HepG2 (cell line): ENCODE data around the gene CHRNB1. TPM values are rescaled to one million over a fixed set of nuclear protein-coding genes. Genes with fewer than 3 reads are reported as not detected.
A peak's percentile ranks its signal among the peaks of the same experiment; 100 is the strongest.

Experiments used
- HMG20A ChIP-seq: IDR thresholded peaks from 2 replicates; pipeline ENCODE4 v1.6.1; 2016; ENCODE audit warnings: borderline replicate concordance
- HNRNPLL ChIP-seq: fragments of 200-400 bp; formaldehyde crosslinking; IDR thresholded peaks from 2 replicates; pipeline ENCODE4 v1.6.1; 2017; ENCODE audit warnings: mild to moderate bottlenecking, low read depth, low read length; ENCODE audit not compliant: poor library complexity, severe bottlenecking
- KDM3A ChIP-seq: IDR thresholded peaks from 2 replicates; pipeline ENCODE4 v1.6.1; 2018; ENCODE audit warnings: low read depth, missing compliant biosample characterization
- MXD4 ChIP-seq: IDR thresholded peaks from 2 replicates; pipeline ENCODE4 v1.6.1; 2016; ENCODE audit warnings: mild to moderate bottlenecking, missing biosample characterization, missing genetic modification reagents
- POLR2AphosphoS5 ChIP-seq: IDR thresholded peaks from 2 replicates; pipeline ENCODE4 v1.6.1; 2012; ENCODE audit warnings: low read depth, low read length
- RFX5 ChIP-seq: IDR thresholded peaks from 2 replicates; pipeline ENCODE4 v1.6.1; 2011; ENCODE audit warnings: low read depth, low read length, improper control_type of control experiment
- SMAD3 ChIP-seq: sonication (generic); formaldehyde crosslinking; IDR thresholded peaks from 2 replicates; pipeline ENCODE4 v1.4.0; 2020; ENCODE audit warnings: missing genetic modification reagents
- TBX3 ChIP-seq: fragments of 450-650 bp; IDR thresholded peaks from 2 replicates; pipeline ENCODE4 v1.6.1; 2017; ENCODE audit warnings: antibody characterized with exemption, mild to moderate bottlenecking, inconsistent platforms, borderline replicate concordance
- THYN1 ChIP-seq: sonication (generic); formaldehyde crosslinking; IDR thresholded peaks from 2 replicates; pipeline ENCODE4 v1.8.1; 2023; ENCODE audit warnings: low read depth, mild to moderate bottlenecking, moderate library complexity, missing genetic modification reagents, borderline replicate concordance
- ZFY ChIP-seq: sonication (generic); formaldehyde crosslinking; IDR thresholded peaks from 2 replicates; pipeline ENCODE4 v1.4.0; 2020; ENCODE audit warnings: missing genetic modification reagents
- ZNF251 ChIP-seq: sonication (generic); formaldehyde crosslinking; IDR thresholded peaks from 2 replicates; pipeline ENCODE4 v1.9.0; 2021; ENCODE audit warnings: mild to moderate bottlenecking, missing genetic modification reagents
- ZNF326 ChIP-seq: sonication (generic); formaldehyde crosslinking; IDR thresholded peaks from 2 replicates; pipeline ENCODE4 v1.4.0; 2020; ENCODE audit warnings: missing genetic modification reagents, borderline replicate concordance
- ZNF468 ChIP-seq: sonication (generic); formaldehyde crosslinking; IDR thresholded peaks from 2 replicates; pipeline ENCODE4 v1.8.0; 2022; ENCODE audit warnings: mild to moderate bottlenecking, moderate library complexity, missing genetic modification reagents
- ZNF552 ChIP-seq: sonication (generic); formaldehyde crosslinking; IDR thresholded peaks from 2 replicates; pipeline ENCODE4 v1.9.0; 2022; ENCODE audit warnings: missing genetic modification reagents, mild to moderate bottlenecking, borderline replicate concordance
- ZNF644 ChIP-seq: IDR thresholded peaks from 2 replicates; pipeline ENCODE4 v1.6.1; 2016; ENCODE audit warnings: low read depth
- ZNF816 ChIP-seq: sonication (generic); formaldehyde crosslinking; IDR thresholded peaks from 2 replicates; pipeline ENCODE4 v1.8.0; 2022; ENCODE audit warnings: missing genetic modification reagents, mild to moderate bottlenecking, borderline replicate concordance
- polyA plus RNA-seq, 8 experiments: library from polyadenylated mRNA; depleted of rRNA in 3 of 8; stranded (reverse) in 7 of 8; unstranded in 1 of 8; fragments of >200 nt; fragmentation: Illumina TruSeq in 4 of 8; extraction: Trizol in 4 of 8; gene quantifications; 2 replicates each; pipeline versions ENCODE4 v1.2.1 to v1.2.3, GENCODE V29; 2011 to 2016; ENCODE audit warnings: low read depth in 4 of 8, missing spikeins in 1 of 8, mixed read lengths in 1 of 8; ENCODE audit not compliant: insufficient read depth in 1 of 8
- total RNA-seq, 5 experiments: library from RNA; depleted of rRNA; stranded (reverse); fragments of >200 nt; fragmentation: Illumina TruSeq; extraction: Trizol; gene quantifications; 2 replicates each; pipeline ENCODE4 v1.2.3, GENCODE V29; 2016; ENCODE audit warnings: low read depth in 1 of 5
- TF ChIP-seq, protein P1 (sequence below): sonication (generic); formaldehyde crosslinking; IDR thresholded peaks from 2 replicates; pipeline ENCODE4 v1.4.0; 2020; ENCODE audit warnings: missing genetic modification reagents; ENCODE audit errors: not compliant biosample characterization
- TF ChIP-seq, protein P2 (sequence below): sonication (generic); formaldehyde crosslinking; IDR thresholded peaks from one replicate; pipeline ENCODE4 v1.5.1; 2020; ENCODE audit warnings: mild to moderate bottlenecking, missing genetic modification reagents; ENCODE audit errors: not compliant biosample characterization
- TF ChIP-seq, protein P3 (sequence below): sonication (generic); formaldehyde crosslinking; conservative IDR thresholded peaks from 2 replicates; pipeline ENCODE4 v1.4.0; 2020; ENCODE audit warnings: missing genetic modification reagents

CHRNB1 gene
- total and polyA plus RNA-seq, 2 of the 13 experiments (the other 11 are each of a cell fraction or from before 2014, with no cell fraction given) = 5.4 to 33.7 TPM

DNA sequence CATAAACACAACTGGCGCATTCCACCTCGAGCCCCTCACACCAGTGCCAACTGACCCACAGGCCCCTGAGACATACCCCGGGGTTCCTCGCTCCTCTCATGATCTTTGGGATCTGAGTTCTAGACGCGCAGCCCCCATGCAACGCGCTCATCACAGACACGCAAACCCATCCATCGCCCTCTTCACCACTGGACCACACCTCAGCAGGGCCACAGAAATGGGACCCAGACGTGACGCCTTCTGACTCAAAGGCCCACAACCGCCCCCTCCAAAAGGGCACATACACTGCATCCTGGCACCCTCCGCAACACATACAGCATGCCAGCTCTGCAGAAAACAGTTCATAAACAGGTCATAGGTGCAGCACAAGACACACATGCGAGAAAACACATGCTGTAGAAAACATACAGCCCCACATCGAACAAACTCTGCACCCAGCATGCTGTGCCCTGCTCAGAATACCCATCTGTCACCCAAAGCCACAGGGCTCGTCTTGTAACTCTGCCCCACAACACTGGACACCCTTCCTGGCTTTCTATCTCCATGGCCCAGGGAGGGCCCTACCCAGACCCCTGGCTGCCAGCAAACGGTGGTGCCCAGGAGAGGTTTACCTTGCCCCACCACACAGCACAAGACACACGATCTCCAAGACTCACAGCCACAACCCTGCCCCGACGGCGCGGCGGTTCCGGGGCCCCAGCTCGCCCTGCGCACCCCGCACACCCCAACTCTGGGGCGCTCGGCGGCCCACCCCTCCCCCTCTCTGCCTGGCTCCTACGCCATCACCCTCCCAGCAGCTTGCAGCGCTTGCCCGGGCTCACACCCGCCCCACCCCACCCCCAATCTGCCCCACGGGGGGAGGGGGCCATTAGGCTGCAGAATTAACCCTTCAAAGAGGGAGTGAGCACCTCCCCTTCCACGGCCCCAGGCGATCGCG is 33.7 kb downstream of the CHRNB1 start (continued):
- TF ChIP-seq RFX5 = no peak
- TF ChIP-seq ZNF326 (CRISPR knock-in tag) = no peak
- TF ChIP-seq ZNF552 (CRISPR knock-in tag) = no peak
- 0 out of 2 replicates have a peak, but pooled peaks have one; percentile 3 for TF ChIP-seq POLR2AphosphoS5
- TF ChIP-seq, protein P1, sequence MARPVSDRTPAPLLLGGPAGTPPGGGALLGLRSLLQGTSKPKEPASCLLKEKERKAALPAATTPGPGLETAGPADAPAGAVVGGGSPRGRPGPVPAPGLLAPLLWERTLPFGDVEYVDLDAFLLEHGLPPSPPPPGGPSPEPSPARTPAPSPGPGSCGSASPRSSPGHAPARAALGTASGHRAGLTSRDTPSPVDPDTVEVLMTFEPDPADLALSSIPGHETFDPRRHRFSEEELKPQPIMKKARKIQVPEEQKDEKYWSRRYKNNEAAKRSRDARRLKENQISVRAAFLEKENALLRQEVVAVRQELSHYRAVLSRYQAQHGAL (CRISPR knock-in tag) = no peak
- TF ChIP-seq, protein P2, sequence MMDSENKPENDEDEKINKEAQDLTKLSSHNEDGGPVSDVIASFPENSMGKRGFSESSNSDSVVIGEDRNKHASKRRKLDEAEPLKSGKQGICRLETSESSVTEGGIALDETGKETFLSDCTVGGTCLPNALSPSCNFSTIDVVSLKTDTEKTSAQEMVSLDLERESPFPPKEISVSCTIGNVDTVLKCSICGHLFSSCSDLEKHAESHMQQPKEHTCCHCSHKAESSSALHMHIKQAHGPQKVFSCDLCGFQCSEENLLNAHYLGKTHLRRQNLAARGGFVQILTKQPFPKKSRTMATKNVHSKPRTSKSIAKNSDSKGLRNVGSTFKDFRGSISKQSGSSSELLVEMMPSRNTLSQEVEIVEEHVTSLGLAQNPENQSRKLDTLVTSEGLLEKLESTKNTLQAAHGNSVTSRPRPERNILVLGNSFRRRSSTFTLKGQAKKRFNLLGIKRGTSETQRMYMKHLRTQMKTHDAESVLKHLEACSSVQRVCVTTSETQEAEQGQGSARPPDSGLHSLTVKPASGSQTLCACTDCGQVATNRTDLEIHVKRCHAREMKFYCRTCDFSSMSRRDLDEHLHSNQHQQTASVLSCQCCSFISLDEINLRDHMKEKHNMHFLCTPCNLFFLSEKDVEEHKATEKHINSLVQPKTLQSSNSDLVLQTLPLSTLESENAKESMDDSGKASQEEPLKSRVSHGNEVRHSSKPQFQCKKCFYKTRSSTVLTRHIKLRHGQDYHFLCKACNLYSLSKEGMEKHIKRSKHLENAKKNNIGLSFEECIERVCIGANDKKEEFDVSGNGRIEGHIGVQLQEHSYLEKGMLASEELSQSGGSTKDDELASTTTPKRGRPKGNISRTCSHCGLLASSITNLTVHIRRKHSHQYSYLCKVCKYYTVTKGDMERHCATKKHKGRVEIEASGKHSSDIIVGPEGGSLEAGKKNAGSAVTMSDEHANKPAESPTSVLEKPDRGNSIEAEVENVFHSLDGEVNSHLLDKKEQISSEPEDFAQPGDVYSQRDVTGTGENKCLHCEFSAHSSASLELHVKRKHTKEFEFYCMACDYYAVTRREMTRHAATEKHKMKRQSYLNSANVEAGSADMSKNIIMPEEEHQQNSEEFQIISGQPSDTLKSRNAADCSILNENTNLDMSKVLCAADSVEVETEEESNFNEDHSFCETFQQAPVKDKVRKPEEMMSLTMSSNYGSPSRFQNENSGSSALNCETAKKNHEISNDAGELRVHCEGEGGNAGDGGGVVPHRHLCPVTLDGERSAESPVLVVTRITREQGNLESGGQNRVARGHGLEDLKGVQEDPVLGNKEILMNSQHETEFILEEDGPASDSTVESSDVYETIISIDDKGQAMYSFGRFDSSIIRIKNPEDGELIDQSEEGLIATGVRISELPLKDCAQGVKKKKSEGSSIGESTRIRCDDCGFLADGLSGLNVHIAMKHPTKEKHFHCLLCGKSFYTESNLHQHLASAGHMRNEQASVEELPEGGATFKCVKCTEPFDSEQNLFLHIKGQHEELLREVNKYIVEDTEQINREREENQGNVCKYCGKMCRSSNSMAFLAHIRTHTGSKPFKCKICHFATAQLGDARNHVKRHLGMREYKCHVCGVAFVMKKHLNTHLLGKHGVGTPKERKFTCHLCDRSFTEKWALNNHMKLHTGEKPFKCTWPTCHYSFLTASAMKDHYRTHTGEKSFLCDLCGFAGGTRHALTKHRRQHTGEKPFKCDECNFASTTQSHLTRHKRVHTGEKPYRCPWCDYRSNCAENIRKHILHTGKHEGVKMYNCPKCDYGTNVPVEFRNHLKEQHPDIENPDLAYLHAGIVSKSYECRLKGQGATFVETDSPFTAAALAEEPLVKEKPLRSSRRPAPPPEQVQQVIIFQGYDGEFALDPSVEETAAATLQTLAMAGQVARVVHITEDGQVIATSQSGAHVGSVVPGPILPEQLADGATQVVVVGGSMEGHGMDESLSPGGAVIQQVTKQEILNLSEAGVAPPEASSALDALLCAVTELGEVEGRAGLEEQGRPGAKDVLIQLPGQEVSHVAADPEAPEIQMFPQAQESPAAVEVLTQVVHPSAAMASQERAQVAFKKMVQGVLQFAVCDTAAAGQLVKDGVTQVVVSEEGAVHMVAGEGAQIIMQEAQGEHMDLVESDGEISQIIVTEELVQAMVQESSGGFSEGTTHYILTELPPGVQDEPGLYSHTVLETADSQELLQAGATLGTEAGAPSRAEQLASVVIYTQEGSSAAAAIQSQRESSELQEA = no peak
- TF ChIP-seq ZNF644 (CRISPR knock-in tag) = no peak
- TF ChIP-seq ZNF251 (CRISPR knock-in tag) = no peak
- TF ChIP-seq, protein P3, sequence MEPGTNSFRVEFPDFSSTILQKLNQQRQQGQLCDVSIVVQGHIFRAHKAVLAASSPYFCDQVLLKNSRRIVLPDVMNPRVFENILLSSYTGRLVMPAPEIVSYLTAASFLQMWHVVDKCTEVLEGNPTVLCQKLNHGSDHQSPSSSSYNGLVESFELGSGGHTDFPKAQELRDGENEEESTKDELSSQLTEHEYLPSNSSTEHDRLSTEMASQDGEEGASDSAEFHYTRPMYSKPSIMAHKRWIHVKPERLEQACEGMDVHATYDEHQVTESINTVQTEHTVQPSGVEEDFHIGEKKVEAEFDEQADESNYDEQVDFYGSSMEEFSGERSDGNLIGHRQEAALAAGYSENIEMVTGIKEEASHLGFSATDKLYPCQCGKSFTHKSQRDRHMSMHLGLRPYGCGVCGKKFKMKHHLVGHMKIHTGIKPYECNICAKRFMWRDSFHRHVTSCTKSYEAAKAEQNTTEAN (CRISPR knock-in tag) = no peak
- no peak for TF ChIP-seq MXD4 (CRISPR knock-in tag)
- no peak for TF ChIP-seq TBX3
- no peak for TF ChIP-seq HMG20A (CRISPR knock-in tag)
- no peak; the same call in 1 of the 2 replicates for TF ChIP-seq ZFY (CRISPR knock-in tag)
- no peak for TF ChIP-seq SMAD3 (CRISPR knock-in tag)
- TF ChIP-seq HNRNPLL = no peak
- no peak for TF ChIP-seq THYN1
- 0 out of 2 replicates have a peak, but pooled peaks have one; percentile 35 for TF ChIP-seq ZNF468
- TF ChIP-seq KDM3A = no peak
- no peak for TF ChIP-seq ZNF816 (CRISPR knock-in tag)
